ENCODE data around the gene UBE2G2.
A peak's percentile ranks its signal among the peaks of the same experiment; 100 is the strongest.

UBE2G2 gene

GRCh38 chr21:44801468-44802395, at the start of gene UBE2G2:
UBE2G2 (minus strand) TSS chr21:44801820; CDS start chr21:44801748, 72 bp downstream.
- peak; percentile 71 to 83 (median 71) for DNase-seq (ENCODE audit: low read depth in 2 of 3, low spot score in 2 of 3)

GRCh38 chr21:44850905-44851657, 49.5 kb upstream of the UBE2G2 start:
- no peak for DNase-seq (ENCODE audit: low read depth in 2 of 3, low spot score in 2 of 3)

- no peak for DNase-seq (ENCODE audit: low read depth in 2 of 3, low spot score in 2 of 3)
Measured at GRCh38 chr21:44850208-44850800, 48.7 kb upstream of the UBE2G2 start.

GRCh38 chr21:44849616-44850130, 48.1 kb upstream of the UBE2G2 start:
- no peak for DNase-seq (ENCODE audit: low read depth in 2 of 3, low spot score in 2 of 3)

- DNase-seq (ENCODE audit: low read depth in 2 of 3, low spot score in 2 of 3) = no peak
Measured at GRCh38 chr21:44848821-44849521, 47.4 kb upstream of the UBE2G2 start.

GRCh38 chr21:44847261-44848056, 45.8 kb upstream of the UBE2G2 start:
- no peak for DNase-seq (ENCODE audit: low read depth in 2 of 3, low spot score in 2 of 3)

- DNase-seq (ENCODE audit: low read depth in 2 of 3, low spot score in 2 of 3) = peak in 1 of 3 experiments; percentile 21
Measured at GRCh38 chr21:44846485-44847260, 45.1 kb upstream of the UBE2G2 start.

- no peak for DNase-seq (ENCODE audit: low read depth in 2 of 3, low spot score in 2 of 3)
Measured at GRCh38 chr21:44846224-44846484, 44.5 kb upstream of the UBE2G2 start.

GRCh38 chr21:44845418-44846223, 44.0 kb upstream of the UBE2G2 start:
- DNase-seq (ENCODE audit: low read depth in 2 of 3, low spot score in 2 of 3) = peak; percentile 24 to 52 (median 41)

- no peak for DNase-seq (ENCODE audit: low read depth in 2 of 3, low spot score in 2 of 3)
Measured at GRCh38 chr21:44844256-44844655, 42.6 kb upstream of the UBE2G2 start.

- DNase-seq (ENCODE audit: low read depth in 2 of 3, low spot score in 2 of 3) = no peak
Measured at GRCh38 chr21:44842721-44843445, 41.3 kb upstream of the UBE2G2 start.

GRCh38 chr21:44842087-44842486, 40.5 kb upstream of the UBE2G2 start:
- DNase-seq (ENCODE audit: low read depth in 2 of 3, low spot score in 2 of 3) = no peak

GRCh38 chr21:44840771-44841170, 39.2 kb upstream of the UBE2G2 start:
- DNase-seq (ENCODE audit: low read depth in 2 of 3, low spot score in 2 of 3) = no peak

- DNase-seq (ENCODE audit: low read depth in 2 of 3, low spot score in 2 of 3) = no peak
Measured at GRCh38 chr21:44838951-44839350, 37.3 kb upstream of the UBE2G2 start.

GRCh38 chr21:44838039-44838895, 36.6 kb upstream of the UBE2G2 start:
- no peak for DNase-seq (ENCODE audit: low read depth in 2 of 3, low spot score in 2 of 3)

GRCh38 chr21:44837537-44837936, 35.9 kb upstream of the UBE2G2 start:
- DNase-seq (ENCODE audit: low read depth in 2 of 3, low spot score in 2 of 3) = no peak

Measured in activated CD8-positive, alpha-beta memory T cell treated with anti-CD3 and anti-CD28 coated beads for 48 hours (primary cell).